MM.1S (cell line): ENCODE data around the gene EPN2.

Source experiments
- DNase-seq: peaks from one replicate; pipeline ENCODE4 v3.0.0-alpha.2; 2015
- H2AFZ ChIP-seq: fragments of 300-600 bp; sonication (generic); 2 replicates; pipeline ENCODE4 v1.6.0; 2016; ENCODE audit warnings: antibody characterized with exemption, low read length
- H3F3A ChIP-seq: fragments of 300-600 bp; sonication (generic); 2 replicates; pipeline ENCODE4 v1.6.1; 2016; ENCODE audit warnings: mild to moderate bottlenecking, antibody characterized with exemption, low read length, moderate library complexity, mixed read lengths; ENCODE audit not compliant: insufficient read depth
- H3K27ac ChIP-seq: fragments of 300-600 bp; sonication (generic); 2 replicates; pipeline ENCODE4 v1.5.1; 2016; ENCODE audit warnings: mild to moderate bottlenecking, low read length
- H3K27me3 ChIP-seq: fragments of 300-600 bp; sonication (generic); replicated peaks from 2 replicates; pipeline ENCODE4 v1.6.0; 2016; ENCODE audit warnings: low read length; ENCODE audit not compliant: insufficient read depth
- H3K36me3 ChIP-seq: fragments of 300-600 bp; sonication (generic); replicated peaks from 2 replicates; pipeline ENCODE4 v1.6.1; 2016; ENCODE audit warnings: mild to moderate bottlenecking, low read length, mixed read lengths; ENCODE audit not compliant: insufficient read depth
- H3K4me1 ChIP-seq: fragments of 300-600 bp; sonication (generic); 2 replicates; pipeline ENCODE4 v1.6.1; 2016; ENCODE audit warnings: low read length, mixed read lengths
- H3K4me2 ChIP-seq: fragments of 300-600 bp; sonication (generic); 2 replicates; pipeline ENCODE4 v1.6.0; 2016; ENCODE audit warnings: low read depth, low read length
- H3K4me3 ChIP-seq: fragments of 300-600 bp; sonication (generic); 2 replicates; pipeline ENCODE4 v1.5.1; 2016; ENCODE audit warnings: low read length, mixed read lengths
- H3K79me2 ChIP-seq: fragments of 300-600 bp; sonication (generic); 2 replicates; pipeline ENCODE4 v1.6.1; 2016; ENCODE audit warnings: mixed run types, low read length, mixed read lengths
- H3K9ac ChIP-seq: fragments of 300-600 bp; sonication (generic); 2 replicates; pipeline ENCODE4 v1.6.1; 2016; ENCODE audit warnings: low read length, mixed read lengths
- H3K9me2 ChIP-seq: fragments of 300-600 bp; sonication (generic); replicated peaks from 2 replicates; pipeline ENCODE4 v1.6.1; 2016; ENCODE audit warnings: mild to moderate bottlenecking, low read length, mixed read lengths; ENCODE audit not compliant: insufficient read depth
- H3K9me3 ChIP-seq: fragments of 300-600 bp; sonication (generic); replicated peaks from 2 replicates; pipeline ENCODE4 v1.6.1; 2016; ENCODE audit warnings: mild to moderate bottlenecking, low read length, mixed read lengths; ENCODE audit not compliant: insufficient read depth
- H4K20me1 ChIP-seq: fragments of 300-600 bp; sonication (generic); 2 replicates; pipeline ENCODE4 v1.6.1; 2016; ENCODE audit warnings: mild to moderate bottlenecking, low read length, moderate library complexity, mixed read lengths; ENCODE audit not compliant: insufficient read depth
- CTCF ChIP-seq: fragments of 300-600 bp; sonication (generic); IDR thresholded peaks from 2 replicates; pipeline ENCODE4 v1.5.1; 2016; ENCODE audit warnings: antibody characterized with exemption, low read length, mixed read lengths
- EZH2 ChIP-seq: fragments of 300-600 bp; sonication (generic); optimal IDR thresholded peaks from 2 replicates; pipeline ENCODE3; 2017; ENCODE audit warnings: low read depth, mild to moderate bottlenecking, antibody characterized with exemption, low read length, mixed read lengths
- EZH2phosphoT487 ChIP-seq: fragments of 300-600 bp; sonication (generic); IDR thresholded peaks from 2 replicates; pipeline ENCODE4 v1.6.1; 2018; ENCODE audit warnings: antibody characterized with exemption, low read length

EPN2 gene

GRCh38 chr17:19296786-19297778, 59.9 kb downstream of the EPN2 start:
- Histone ChIP-seq H3K9me2 (no peaks in the 10 kb centered on the region), H3F3A (no peaks in the 10 kb centered on the region), H2AFZ (no peak overlapping the region), H3K36me3 (no peaks in the 10 kb centered on the region), H3K4me3 (no peak overlapping the region), H3K9me3 (no peaks in the 10 kb centered on the region), H4K20me1 (no peaks in the 10 kb centered on the region), H3K9ac (no peak overlapping the region), H3K27me3 (no peaks in the 10 kb centered on the region), H3K4me1 (peaks cover 7% of the 10 kb centered on the region; the same call in 1 of the 2 replicates), H3K79me2 (no peaks in the 10 kb centered on the region), H3K4me2 (no peak overlapping the region), H3K27ac (no peak overlapping the region)
- TF ChIP-seq EZH2phosphoT487 (no peak), EZH2 (no peak)
- no peak for DNase-seq

- TF ChIP-seq EZH2 (no peak), EZH2phosphoT487 (no peak), CTCF (no peak)
- Histone ChIP-seq H3K4me1 (peaks cover 19% of the 10 kb centered on the region), H3K9me2 (no peaks in the 10 kb centered on the region), H3K27ac (no peak overlapping the region), H3K36me3 (no peaks in the 10 kb centered on the region), H2AFZ (no peak overlapping the region), H3F3A (0 out of 2 replicates have a peak, but pooled peaks cover 4% of the 10 kb centered on the region), H3K4me3 (no peak overlapping the region), H3K9ac (no peak overlapping the region), H3K4me2 (no peak overlapping the region), H3K9me3 (no peaks in the 10 kb centered on the region), H3K79me2 (no peaks in the 10 kb centered on the region), H3K27me3 (no peaks in the 10 kb centered on the region), H4K20me1 (no peaks in the 10 kb centered on the region)
- no peak for DNase-seq
Observed at GRCh38 chr17:19298569-19299213, 61.5 kb downstream of the EPN2 start.

GRCh38 chr17:19299214-19299747, 62.1 kb downstream of the EPN2 start:
- Histone ChIP-seq H3K36me3 (no peaks in the 10 kb centered on the region), H3K27ac (no peak overlapping the region), H3K4me1 (peaks cover 25% of the 10 kb centered on the region), H3F3A (peaks cover 7% of the 10 kb centered on the region; the same call in 1 of the 2 replicates), H3K4me2 (no peak overlapping the region), H3K9me3 (no peaks in the 10 kb centered on the region), H2AFZ (no peak overlapping the region), H3K27me3 (no peaks in the 10 kb centered on the region), H3K9me2 (no peaks in the 10 kb centered on the region), H4K20me1 (no peaks in the 10 kb centered on the region), H3K9ac (no peak overlapping the region), H3K4me3 (no peak overlapping the region), H3K79me2 (peaks cover 3% of the 10 kb centered on the region)
- no peak for DNase-seq
- TF ChIP-seq CTCF (no peak), EZH2 (no peak), EZH2phosphoT487 (no peak)
